Hepatocyte (in vitro differentiated cells): Measurements from ENCODE around the gene DAB2IP. TPM values are rescaled to one million over a fixed set of nuclear protein-coding genes. Genes with fewer than 3 reads are reported as not detected.

Experiments
- DNase-seq: peaks from one replicate; pipeline ENCODE4 v3.0.0-alpha.2; 2016; ENCODE audit warnings: low spot score
- H2AFZ ChIP-seq: fragments of 200-600 bp; sonication (generic); 2 replicates; pipeline ENCODE4 v1.6.0; 2016; ENCODE audit warnings: antibody characterized with exemption, mild to moderate bottlenecking
- H3K27ac ChIP-seq: fragments of 200-600 bp; sonication (generic); 2 replicates; pipeline ENCODE4 v1.5.1; 2016; ENCODE audit warnings: mild to moderate bottlenecking
- H3K27me3 ChIP-seq: fragments of 200-600 bp; sonication (generic); 2 replicates; pipeline ENCODE4 v1.6.1; 2016
- H3K36me3 ChIP-seq: fragments of 200-600 bp; sonication (generic); replicated peaks from 2 replicates; pipeline ENCODE4 v1.5.1; 2016; ENCODE audit warnings: low read depth; ENCODE audit not compliant: insufficient read depth
- H3K4me1 ChIP-seq: fragments of 200-600 bp; sonication (generic); 2 replicates; pipeline ENCODE4 v1.5.1; 2016; ENCODE audit warnings: mild to moderate bottlenecking, moderate library complexity; ENCODE audit not compliant: insufficient read depth
- H3K4me2 ChIP-seq: fragments of 200-600 bp; sonication (generic); 2 replicates; pipeline ENCODE4 v1.6.0; 2016
- H3K4me3 ChIP-seq: fragments of 200-600 bp; sonication (generic); 2 replicates; pipeline ENCODE4 v1.5.1; 2016; ENCODE audit warnings: mild to moderate bottlenecking
- H3K79me2 ChIP-seq: fragments of 200-600 bp; sonication (generic); 2 replicates; pipeline ENCODE4 v1.6.0; 2017; ENCODE audit warnings: mild to moderate bottlenecking
- H3K9me2 ChIP-seq: fragments of 200-600 bp; sonication (generic); replicated peaks from 2 replicates; pipeline ENCODE4 v1.6.0; 2017; ENCODE audit warnings: mild to moderate bottlenecking; ENCODE audit not compliant: insufficient read depth
- H3K9me3 ChIP-seq: fragments of 200-600 bp; sonication (generic); 2 replicates; pipeline ENCODE4 v1.5.1; 2016; ENCODE audit warnings: low read depth, mild to moderate bottlenecking
- H4K20me1 ChIP-seq: fragments of 200-600 bp; sonication (generic); 2 replicates; pipeline ENCODE4 v1.6.0; 2016; ENCODE audit warnings: mild to moderate bottlenecking; ENCODE audit not compliant: insufficient read depth, poor library complexity, severe bottlenecking
- EZH2 ChIP-seq: fragments of 200-600 bp; sonication (generic); IDR thresholded peaks from 2 replicates; pipeline ENCODE4 v1.6.1; 2016; ENCODE audit warnings: antibody characterized with exemption, mild to moderate bottlenecking, borderline replicate concordance
- EZH2phosphoT487 ChIP-seq: fragments of 200-600 bp; sonication (generic); IDR thresholded peaks from one replicate; pipeline ENCODE4 v1.6.1; 2018; ENCODE audit warnings: antibody characterized with exemption, mild to moderate bottlenecking, low read depth, moderate library complexity; ENCODE audit not compliant: unreplicated experiment, severe bottlenecking
- WGBS: methylation state at CpG from one replicate; pipeline ENCODE4 v1.1.6; 2016; ENCODE audit warnings: low lambda C conversion rate; ENCODE audit errors: missing lambda C conversion rate; 5-methylcytosine and 5-hydroxymethylcytosine counted together
- polyA plus RNA-seq: library from polyadenylated mRNA; unstranded; fragments of >200 nt; fragmentation: Nextera tagmentation; extraction: Ambion mirVana; gene quantifications from 2 replicates; pipeline ENCODE4 v1.2.1, GENCODE V29; 2016
- total RNA-seq: library from RNA; depleted of rRNA; stranded (reverse); fragments of >200 nt; gene quantifications from 2 replicates; pipeline ENCODE4 v1.2.3, GENCODE V29; 2014
- TF ChIP-seq, protein P1 (sequence below): fragments of 200-600 bp; sonication (generic); IDR thresholded peaks from 2 replicates; pipeline ENCODE4 v1.5.1; 2016; ENCODE audit warnings: antibody characterized with exemption, mild to moderate bottlenecking; ENCODE audit not compliant: poor library complexity

The DAB2IP gene
- total and polyA plus RNA-seq, 2 experiments from 2014 or later, result 11.6 to 31.0 TPM

DNA sequence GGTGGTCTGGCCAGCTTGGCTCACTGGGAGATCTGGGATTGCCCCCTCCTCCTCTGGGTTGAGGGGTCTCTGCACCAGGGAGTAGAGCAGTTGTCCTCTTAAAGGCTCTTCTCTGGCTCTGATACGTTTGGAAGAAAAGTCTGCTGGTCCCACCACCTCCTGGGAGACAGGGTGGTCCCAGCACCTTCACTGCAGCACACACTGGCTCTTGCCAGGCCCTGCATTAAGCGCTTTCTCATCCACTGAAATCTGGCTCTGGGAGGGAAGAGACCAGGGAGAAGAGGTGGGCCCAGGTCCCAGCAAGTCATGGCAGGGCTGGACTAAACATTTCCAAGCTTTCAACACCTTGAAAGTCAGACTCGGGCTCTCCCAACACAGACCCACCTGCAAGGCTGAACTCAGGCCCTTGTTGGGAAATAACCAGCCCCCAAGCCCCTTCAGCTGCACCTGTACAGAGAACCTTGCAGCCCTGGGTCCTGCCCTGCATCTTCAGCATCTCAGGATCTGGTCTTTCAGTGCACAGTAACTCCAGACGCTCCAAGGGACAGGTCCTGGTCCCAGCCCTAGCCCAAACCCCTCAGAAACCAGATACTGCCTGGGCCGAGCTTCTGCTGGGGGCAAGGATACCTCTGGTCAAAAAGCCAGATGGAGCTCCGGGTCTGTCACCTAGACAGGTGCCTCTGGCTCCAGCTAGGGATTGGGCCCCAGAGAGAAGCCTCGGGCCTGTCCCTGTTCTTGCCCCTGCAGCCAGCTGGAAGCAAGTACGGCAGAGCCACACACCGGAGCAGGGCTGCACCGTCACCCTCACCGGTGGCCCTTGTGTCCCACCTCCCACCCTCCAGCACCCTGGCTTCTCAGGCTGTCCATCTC is 134.5 kb downstream of the DAB2IP start:
- no peaks in the 10 kb centered on the region for H3K79me2 ChIP-seq
- no peaks in the 10 kb centered on the region for H3K9me3 ChIP-seq
- H3K36me3 ChIP-seq, result no peaks in the 10 kb centered on the region
- no peaks in the 10 kb centered on the region for H3K27me3 ChIP-seq
- TF ChIP-seq EZH2phosphoT487 (no peak), EZH2 (no peak)
- TF ChIP-seq, protein P1, sequence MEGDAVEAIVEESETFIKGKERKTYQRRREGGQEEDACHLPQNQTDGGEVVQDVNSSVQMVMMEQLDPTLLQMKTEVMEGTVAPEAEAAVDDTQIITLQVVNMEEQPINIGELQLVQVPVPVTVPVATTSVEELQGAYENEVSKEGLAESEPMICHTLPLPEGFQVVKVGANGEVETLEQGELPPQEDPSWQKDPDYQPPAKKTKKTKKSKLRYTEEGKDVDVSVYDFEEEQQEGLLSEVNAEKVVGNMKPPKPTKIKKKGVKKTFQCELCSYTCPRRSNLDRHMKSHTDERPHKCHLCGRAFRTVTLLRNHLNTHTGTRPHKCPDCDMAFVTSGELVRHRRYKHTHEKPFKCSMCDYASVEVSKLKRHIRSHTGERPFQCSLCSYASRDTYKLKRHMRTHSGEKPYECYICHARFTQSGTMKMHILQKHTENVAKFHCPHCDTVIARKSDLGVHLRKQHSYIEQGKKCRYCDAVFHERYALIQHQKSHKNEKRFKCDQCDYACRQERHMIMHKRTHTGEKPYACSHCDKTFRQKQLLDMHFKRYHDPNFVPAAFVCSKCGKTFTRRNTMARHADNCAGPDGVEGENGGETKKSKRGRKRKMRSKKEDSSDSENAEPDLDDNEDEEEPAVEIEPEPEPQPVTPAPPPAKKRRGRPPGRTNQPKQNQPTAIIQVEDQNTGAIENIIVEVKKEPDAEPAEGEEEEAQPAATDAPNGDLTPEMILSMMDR, result no peak
- H3K4me3 ChIP-seq, result no peak overlapping the region
- H3K4me1 ChIP-seq, result no peaks in the 10 kb centered on the region
- no peak overlapping the region for H3K27ac ChIP-seq
- H3K4me2 ChIP-seq, result no peak overlapping the region
- no peaks in the 10 kb centered on the region for H4K20me1 ChIP-seq
- 91% methylated on average over 11 of the region's 11 CpGs for WGBS
- no peak for DNase-seq
- no peak overlapping the region for H2AFZ ChIP-seq
- H3K9me2 ChIP-seq, result no peaks in the 10 kb centered on the region

DNA sequence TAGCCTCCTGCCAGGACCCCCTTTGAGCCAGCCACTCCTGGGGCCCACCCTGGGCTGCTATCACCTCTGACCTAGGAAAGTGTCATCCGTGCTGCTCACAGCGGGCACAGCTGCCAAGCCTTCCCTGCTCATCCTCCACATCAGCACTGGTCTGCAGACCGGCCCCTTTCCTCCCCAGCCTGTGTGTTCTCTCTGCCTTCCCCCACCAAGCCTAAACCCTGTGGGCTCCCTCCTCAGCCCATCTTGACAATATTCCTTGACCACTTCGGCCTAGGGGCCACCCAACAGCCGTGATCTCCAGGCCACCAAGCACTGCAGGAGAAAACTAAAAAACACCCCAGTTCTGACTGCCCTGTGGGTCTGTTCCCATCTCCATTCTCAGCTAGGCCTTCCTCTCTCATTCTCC is 135.1 kb downstream of the DAB2IP start:
- TF ChIP-seq, protein P1, result no peak
- no peaks in the 10 kb centered on the region for H3K9me2 ChIP-seq
- H3K36me3 ChIP-seq, result no peaks in the 10 kb centered on the region
- H3K27me3 ChIP-seq, result no peaks in the 10 kb centered on the region
- H4K20me1 ChIP-seq, result no peaks in the 10 kb centered on the region
- no peak overlapping the region for H3K4me3 ChIP-seq
- no peaks in the 10 kb centered on the region for H3K79me2 ChIP-seq
- H3K27ac ChIP-seq, result no peak overlapping the region
- H3K4me1 ChIP-seq, result no peaks in the 10 kb centered on the region
- H3K9me3 ChIP-seq, result no peaks in the 10 kb centered on the region
- WGBS, result 97% methylated on average over 5 of the region's 5 CpGs
- DNase-seq, result no peak
- no peak overlapping the region for H2AFZ ChIP-seq
- no peak overlapping the region for H3K4me2 ChIP-seq

DNA sequence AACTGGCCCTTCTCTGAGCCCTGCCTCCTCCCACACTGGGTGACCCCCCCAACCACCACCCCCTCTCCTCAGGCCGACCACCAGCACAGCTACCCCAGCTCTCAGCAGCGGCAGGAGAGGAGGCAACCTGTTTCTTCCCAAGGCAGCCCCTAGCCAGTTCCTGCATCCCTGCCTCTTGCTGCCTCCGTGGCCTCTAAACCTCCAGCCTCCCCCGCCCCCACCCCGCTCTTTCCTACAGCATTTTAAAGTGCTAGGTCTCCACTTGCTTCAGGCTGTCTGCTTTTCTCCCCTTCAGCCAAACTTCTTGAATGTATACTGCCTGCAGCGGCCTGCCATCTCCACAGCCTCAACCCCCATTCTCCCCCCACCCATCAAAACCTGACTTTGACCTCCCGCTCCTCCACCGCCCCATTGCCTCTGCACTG is 135.6 kb downstream of the DAB2IP start:
- Histone ChIP-seq H3K27me3 (no peaks in the 10 kb centered on the region), H3K4me1 (no peaks in the 10 kb centered on the region), H3K79me2 (no peaks in the 10 kb centered on the region), H3K4me3 (no peak overlapping the region), H3K4me2 (no peak overlapping the region), H3K36me3 (no peaks in the 10 kb centered on the region), H3K27ac (no peak overlapping the region), H2AFZ (no peak overlapping the region), H3K9me2 (no peaks in the 10 kb centered on the region), H3K9me3 (no peaks in the 10 kb centered on the region), H4K20me1 (no peaks in the 10 kb centered on the region)
- TF ChIP-seq, protein P1, result no peak
- TF ChIP-seq EZH2, result no peak
- TF ChIP-seq EZH2phosphoT487, result no peak
- 83% methylated on average over 8 of the region's 8 CpGs for WGBS
- DNase-seq, result no peak
